GM18499 (cell line): Measurements from ENCODE around the gene DCAF10.
"Not testable (repeated sequence)": the region's sequence is repeated elsewhere in the genome, so short reads cannot be mapped to it uniquely, and the experiment has no call there.

Experiments
- ATAC-seq: cut with Tn5 transposase; IDR thresholded peaks from one replicate; pipeline ENCODE4 v1.9.1; 2021; ENCODE audit warnings: moderate number of reproducible peaks; ENCODE audit not compliant: insufficient read depth, unreplicated experiment

The DCAF10 gene

DNA sequence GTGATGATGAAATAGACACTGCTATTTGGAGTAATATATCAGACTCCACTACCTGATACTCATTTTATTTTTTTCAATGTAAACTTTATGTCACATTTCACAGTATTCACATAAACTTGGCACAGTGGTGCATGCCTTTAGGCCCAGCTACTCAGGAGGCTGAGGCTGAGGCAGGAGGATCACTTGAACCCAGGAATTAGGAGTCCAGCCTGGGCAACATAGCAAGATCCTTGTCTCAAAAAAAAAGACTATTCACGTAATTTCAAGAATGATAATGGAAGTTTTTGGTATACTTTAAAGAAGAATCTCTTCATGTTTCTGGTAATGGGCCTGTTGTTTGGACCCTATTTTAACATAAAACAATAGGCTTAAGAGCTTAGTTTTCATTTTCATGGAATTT lies 56.0 kb downstream of the DCAF10 start:
- no peak for ATAC-seq

DNA sequence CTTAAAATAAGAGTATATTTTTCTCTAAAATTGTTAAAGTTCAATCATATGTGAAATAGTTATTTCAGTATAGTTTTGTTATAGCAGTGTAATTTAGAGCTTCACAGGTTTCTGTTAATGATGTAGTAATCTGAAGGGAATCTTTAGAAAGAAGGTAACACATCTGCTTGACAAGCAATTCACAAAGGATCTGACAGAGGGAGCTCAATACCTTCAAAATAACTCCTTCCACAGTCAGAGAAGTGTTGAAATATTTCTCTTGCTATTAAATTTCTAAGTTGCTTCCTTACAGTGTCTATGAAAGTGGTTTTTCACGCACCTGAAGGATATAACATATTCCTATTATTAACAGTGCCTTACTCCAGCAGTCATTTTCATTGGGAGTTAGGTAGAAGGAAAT lies 58.4 kb downstream of the DCAF10 start:
- ATAC-seq, result no peak

DNA sequence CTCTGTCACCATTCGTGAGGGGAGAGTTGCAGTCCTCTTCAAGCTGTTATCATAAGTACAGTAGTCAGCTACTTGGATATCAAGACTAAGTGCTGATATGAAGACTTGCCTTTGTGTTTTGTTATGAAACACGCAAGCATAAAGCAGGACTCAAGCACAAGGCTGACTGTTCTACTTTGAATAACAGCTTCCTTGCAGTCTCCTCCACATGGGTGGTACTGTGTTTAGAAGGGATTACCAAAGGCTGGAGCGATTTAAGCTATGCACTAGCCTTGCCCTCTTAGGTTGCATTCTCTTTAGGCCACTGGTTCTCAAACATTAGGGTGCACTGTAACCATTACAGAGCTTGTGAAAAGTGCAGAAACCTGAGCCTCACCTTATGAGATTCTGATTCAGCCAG lies 61.9 kb downstream of the DCAF10 start:
- no peak for ATAC-seq

DNA sequence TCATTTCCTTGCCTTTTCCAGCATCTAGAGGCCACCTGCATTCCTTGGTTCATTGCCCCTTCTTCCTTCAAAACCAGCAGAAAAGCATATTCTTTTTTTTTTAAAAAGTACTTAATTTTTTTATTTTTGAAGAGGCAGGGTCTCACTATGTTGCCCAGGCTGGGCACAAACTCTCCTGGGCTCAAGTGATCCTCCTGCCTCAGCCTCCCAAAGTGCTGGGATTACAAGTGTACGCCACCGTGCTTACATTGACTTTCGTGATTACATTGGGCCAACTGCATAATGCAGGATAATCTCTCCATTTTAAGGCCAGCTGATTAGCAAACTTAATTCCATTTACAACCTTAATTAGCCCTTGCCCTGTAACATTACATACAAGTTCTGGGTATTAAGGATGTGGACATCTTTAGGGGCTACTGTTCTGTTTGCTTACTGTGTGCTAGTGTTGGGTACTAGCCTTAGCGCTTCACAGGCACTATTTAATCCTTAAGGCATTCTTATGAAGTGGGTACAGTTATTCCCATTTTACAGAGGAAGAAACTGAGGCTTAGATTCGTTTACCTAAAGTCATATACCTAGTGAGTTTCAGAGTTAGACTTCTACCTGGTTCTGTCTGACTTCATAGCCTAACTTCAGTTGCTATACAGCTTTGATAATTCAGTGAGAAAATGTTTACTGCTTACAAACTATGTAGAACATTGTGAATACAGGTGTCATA lies 69.6 kb downstream of the DCAF10 start:
- ATAC-seq, result no peak

DNA sequence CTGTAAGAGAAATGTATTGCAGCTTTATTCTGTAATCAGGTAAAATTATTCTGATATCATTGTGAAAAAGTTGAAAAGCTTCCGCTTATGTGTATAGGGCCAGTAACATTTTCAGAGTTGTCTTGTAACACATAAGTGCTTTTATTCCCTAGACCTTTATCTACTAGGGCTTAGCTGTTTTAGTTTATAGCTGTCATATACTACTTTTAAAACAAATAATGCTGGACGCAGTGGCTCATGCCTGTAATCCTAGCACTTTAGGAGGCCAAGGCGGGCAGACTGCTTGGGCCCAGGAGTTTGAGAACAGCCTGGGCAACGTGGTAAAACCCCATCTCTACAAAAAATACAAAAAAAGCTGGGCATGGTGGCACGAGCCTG lies 70.2 kb downstream of the DCAF10 start:
- no peak for ATAC-seq

DNA sequence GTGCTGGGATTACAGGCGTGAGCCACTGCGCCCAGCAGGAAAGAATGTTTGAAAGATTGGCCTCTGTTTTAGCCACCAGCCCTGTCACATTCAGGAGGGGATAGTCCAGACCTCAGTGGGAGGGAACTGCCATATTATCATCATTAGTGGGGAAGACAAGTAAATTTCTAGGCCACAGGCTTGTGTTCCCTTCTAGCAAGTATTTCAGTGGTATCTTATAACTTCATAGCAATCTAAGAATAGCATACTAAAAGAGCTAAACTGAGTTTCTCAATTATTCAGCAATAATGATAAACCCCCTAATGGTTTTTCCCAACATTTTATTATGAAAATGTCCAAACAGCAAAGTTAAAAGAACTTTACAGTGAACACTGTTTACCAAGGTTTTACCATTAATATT lies 73.4 kb downstream of the DCAF10 start:
- ATAC-seq, result no peak

DNA sequence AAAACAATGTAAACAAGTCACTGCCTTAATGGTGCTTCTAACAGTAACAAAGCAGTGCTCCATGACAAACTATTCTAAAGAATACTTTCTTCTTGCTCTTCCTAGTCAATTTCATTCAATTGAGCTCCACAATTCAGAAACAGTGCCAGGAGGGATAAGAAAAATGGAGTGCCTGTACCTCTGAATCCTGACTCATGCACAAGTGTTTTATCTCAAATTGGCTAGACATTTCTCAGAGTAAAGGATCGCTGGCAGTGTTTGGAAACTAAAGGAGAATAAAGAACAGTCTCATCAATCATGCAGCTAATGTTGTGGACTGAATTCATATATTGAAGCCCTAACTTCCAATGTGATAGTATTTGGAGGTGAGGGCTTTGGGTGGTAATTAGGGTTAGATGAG lies 75.8 kb downstream of the DCAF10 start:
- ATAC-seq, result no peak

DNA sequence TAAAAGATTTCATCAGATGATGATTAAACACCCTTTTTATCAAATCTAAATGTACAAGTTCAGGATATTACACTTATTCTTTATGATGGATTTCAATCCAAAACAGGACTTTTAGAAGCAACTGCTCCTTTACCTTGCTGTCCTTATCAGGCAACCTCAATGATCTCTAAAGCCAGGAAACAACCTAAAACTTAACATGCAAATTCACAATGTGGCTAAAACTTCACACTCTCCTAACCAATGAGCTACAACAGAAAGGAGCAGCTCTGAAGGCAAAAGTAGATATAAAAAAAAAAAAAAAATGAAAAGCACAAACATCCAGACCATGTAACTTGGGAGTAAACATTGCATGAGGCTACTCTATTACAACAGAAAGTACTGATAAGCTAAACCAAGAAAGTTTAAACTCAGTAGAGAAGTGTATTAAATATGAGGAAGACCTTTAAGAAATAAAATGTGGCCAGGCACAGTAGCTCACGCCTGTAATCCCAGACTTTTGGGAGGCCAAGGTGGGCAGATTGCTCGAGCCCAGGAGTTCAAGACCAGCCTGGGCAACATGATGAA lies 80.4 kb downstream of the DCAF10 start:
- ATAC-seq, result no peak

DNA sequence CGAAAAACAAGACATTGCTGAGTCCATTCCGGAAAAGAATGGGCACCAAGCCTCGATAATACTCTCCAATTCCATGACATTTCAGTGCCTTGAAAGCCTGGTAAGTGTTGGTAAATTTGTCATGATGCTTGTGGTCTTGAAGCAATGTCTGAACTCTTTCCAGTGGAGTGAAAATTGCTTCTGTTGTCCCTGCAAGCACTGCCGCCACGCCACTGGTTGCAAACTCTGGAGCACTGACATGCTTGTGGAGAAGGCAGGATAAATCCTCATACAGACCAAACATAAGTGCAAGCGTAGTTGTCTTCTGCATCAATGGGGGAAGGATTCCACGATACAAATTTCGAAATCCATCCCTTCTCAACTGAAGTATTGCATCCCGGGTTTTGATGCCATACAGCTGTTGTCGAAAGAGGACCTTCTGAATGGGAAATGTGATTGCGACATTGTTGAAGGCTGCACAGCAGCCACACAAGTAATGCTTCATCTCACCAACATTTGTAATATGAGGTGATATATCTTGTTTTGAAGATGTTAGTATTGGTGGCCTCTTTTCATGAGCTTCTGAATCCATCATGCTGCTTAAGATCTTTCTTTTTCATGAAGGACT lies 87.5 kb downstream of the DCAF10 start:
- ATAC-seq, result not testable (repeated sequence)

DNA sequence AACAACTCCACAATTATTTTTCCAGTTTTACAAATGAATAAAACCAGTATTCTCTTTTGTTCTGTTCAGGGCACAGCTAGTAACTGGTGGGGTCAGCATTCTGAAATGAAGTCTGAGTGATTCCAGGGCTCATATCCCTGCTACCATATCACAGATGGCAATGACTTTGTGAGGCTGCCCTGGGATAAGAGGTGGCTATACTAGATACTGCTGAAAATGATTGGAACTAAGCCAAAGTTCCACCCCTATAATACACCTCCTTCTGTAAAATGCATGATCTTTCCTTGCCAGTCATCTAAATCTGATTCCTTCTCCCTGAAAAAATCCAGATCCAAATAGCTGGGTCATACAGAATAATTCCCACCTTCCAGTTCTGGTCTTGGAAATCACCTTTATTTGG lies 88.9 kb downstream of the DCAF10 start:
- ATAC-seq, result no peak

DNA sequence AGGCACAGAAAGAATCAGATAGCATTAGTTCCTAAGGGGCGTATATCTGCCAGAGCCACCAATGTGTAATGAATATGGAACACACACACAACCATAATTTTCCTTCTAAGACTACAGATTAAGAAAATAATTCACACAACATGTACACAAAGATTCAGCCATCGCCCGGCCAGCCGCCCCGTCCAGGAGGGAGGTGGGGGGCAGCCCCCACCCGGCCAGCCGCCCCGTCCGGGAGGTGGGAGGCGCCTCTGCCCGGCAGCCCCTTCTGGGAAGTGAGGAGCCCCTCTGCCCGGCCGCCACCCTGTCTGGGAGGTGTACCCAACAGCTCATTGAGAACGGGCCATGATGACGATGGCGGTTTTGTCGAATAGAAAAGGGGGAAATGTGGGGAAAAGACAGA lies 90.4 kb downstream of the DCAF10 start:
- ATAC-seq, result not testable (repeated sequence)

DNA sequence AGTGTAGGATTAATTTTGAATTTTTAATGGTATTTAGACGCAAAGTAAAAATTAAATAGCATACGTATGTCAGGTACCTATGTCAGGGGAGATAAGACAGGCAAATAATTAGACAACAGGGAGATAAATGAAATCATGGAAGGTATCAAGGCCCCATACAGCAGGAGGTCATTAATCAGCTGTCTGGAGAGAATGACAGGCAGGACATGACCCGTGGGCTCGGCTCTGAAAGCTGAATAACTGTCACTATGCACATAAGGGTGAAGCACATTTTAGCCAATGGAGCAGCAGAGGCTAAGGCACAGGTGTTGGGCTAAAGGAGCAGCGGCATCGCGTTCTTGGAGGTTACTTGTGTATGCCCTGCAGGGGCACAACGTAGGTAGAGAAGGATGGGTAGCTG lies 91.5 kb downstream of the DCAF10 start:
- no peak for ATAC-seq

DNA sequence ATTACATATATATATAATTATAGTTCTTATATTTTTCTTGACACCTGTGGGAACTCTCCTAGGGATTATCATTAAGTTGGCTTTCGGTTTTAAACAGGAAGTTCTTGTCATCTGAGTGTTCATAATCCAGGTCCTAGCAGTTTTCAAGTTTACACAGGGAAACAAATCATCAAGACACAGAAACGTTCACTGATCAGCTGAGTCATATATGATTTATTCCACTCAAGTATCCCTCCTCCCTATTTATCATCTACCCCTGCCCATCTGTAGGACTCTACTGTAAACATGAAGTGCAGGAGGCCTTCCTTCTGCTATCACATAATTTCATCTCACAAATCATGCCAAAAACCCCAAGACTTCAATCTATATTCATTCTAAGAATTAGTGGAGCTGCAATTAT lies 97.1 kb downstream of the DCAF10 start:
- no peak for ATAC-seq

DNA sequence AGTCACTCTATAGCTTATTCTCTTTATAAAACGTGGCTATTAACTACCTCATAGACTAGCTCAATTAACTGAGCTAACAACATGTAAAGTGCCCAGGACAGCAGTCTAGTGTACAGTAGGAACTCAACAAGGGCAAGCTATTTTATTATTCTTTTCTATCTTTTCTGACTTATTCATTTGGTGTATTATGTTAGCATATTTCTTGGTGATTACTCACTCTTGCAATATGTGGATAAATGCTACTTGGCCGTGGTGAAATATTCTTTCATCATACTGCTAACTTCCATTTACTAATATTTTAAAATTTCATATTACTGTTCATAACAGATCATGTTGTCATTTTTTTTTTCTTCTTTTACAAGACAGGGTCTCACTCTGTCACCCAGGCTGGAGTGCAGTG lies 98.4 kb downstream of the DCAF10 start:
- ATAC-seq, result no peak

DNA sequence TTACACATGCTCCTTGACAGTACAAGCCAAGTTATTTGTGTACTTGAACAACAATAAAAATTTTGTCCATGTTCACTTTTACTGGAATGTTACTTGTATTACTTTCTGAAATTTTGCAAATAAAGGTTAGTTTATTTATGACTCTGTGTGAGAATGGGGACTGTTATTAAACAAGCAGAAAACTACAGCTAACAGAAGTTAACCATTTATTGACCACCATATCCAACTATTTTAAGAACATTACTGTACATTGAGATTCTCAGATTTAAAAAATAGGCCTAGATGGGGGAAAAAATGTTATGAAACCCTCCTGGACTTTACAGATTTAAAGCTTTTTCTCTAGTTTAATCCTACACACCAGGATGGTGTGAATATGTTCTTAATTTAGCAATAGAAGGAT lies 101.5 kb downstream of the DCAF10 start:
- no peak for ATAC-seq

DNA sequence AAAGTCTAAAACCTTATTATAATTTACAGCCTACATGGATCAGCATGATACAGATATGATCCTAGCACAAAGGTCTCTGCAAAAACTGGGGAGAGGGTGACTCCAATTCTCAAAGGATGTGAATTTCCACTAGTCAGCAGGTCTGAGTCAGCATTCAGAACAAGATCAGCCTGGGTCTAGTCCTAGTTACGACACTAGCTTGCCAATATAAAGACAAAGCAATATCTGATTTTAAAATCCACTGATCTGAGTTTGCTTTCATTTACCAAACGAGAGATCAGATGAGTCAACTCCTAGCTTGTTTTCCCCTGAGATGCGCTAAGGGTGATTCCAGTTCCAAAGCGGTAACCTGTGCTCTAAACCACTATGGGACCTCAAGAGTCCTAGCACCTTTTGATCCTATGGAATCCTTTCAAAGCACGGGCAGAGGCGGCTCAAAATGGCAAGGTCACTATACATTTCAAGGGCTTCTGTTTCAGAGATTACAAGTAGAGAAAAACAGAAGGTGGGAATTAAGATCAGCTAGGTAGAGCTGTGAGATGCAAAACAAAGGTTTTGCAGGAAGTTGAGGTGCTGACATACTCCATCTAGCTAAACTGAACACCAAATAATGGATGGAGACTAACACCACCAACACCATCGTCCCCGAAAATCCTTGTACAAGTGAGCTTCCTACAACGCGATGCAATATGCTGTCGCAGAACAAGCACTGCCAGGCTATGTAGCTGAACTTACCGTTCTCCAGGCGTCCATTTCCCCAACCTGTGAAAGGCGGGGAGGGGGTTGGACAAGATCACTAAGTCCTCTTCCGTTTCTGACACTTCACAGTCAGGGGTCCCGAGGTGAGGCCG lies 102.4 kb downstream of the DCAF10 start:
- no peak for ATAC-seq

DNA sequence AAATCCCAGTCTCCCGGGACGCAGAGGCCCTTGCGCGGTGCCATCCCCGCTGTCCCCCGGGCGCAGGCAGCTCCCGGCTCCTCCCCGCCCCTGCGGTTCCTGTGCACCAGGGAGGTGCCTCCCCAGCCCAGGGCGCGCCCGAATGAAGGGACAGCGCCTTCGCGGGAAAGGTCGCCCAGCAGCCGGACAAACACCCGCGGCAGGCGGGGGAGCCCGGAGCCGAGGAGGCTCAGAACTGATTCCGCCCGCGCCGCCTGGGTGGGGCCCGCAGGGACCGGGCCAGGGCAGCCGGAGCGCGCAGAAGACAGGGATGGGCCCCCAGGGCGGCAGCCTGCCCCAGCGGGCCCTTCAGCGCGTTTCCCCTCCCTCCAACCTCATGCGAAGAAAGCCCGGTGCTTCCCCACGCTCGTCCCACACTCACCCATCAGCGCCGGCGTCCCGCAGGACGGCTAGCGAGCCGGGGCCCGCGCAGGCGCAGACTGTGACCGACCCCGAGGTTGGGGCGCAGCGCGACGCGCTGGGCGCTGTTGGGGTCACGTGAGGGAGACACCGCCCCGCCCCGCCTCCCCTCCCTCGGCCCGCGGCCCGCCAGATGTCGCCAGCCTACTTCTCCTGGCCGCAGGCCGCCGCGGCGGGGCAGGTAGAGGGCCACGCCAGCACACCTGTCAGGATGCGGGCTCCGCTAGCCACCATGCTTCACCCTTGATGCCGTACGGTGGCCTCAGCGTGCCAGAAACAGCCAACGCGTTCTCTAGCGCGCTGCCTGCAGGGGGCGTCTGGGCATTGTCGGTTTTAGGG lies 103.2 kb downstream of the DCAF10 start, which contains the start of gene SLC25A51:
SLC25A51 (minus strand) TSS at position 481 of the 798 bp plus-strand sequence. CDS start 15,577 bp downstream, outside the sequence.
- ATAC-seq, result peak; percentile 60

DNA sequence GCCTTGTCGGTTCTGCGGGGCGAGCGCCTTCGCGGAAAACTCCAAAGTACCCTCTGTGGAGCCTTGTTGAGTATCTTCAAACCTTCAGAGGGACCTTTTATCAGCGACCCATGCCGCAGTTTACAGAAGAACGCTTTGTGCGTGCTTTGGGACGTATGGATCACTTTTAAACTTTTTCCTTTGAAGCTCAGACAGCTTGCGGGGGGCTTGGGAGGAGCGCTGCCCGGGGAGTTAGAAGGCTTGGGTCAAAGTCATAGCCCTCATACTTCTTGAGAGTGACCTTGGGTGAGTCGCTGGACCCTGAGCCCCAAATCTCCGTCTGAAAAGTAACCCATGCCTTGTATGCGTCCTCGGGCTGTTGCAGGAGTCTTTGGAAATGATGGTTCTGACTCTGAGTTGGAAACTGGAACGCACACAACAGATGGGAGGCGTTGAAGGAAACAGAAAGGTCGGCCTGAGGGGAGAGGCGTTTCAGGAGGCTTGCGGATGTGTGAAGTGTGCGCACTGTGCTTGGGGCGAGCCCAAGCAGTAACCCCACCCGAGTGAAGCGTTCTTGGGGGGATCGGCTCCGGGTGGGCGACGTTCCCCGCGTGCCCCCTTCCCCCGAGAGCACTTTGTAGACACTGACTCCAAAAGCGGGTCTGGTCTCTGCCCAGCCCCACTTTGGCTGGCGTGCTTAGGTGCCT lies 104.0 kb downstream of the DCAF10 start:
- ATAC-seq, result no peak

DNA sequence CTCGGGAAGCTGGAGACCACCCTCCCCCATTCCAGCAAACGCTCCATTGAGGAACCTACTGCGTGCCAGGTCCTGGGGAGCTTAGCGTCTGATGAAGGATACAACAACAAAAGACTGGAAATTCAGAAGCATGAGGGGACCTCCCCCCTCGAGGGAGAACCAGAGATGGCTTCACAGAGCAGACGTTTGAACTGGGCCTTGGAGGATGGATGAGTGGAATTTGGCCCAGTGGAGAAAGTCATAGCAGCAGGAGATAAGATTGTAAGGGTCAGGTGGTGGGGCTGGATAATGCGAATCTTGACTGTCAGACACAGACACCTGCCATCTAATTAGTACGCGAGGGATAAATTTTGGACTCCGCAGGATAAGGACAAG lies 104.5 kb downstream of the DCAF10 start:
- ATAC-seq, result no peak

DNA sequence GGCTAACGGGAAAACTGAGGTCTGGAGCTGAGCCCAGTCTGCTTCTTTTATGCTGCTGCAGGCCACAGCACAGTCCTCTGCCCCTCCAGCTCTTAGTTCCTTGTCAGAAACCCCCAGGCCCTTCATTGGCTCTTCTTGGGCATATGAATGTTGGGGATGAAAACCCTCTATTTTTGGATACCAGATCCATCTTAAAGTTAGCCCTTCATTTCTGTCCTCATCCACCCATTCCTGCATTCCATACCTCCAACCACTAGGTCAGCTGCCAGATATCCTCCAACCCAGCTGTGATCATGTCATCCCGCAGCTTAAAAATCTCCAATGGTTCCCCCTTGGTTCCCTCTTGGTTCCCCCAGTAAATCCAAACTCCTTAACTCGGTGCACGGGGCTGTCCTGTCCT lies 105.2 kb downstream of the DCAF10 start:
- no peak for ATAC-seq
